GM12892 (cell line): Measurements from ENCODE around the gene HPN.

Experiments
- POLR2A ChIP-seq: IDR thresholded peaks from 2 replicates; pipeline ENCODE4 v1.6.1; 2011; ENCODE audit warnings: low read depth, low read length, control low read depth
- POLR2AphosphoS5 ChIP-seq: IDR thresholded peaks from 2 replicates; pipeline ENCODE4 v1.6.1; 2011; ENCODE audit warnings: low read depth, low read length, control low read depth
- TAF1 ChIP-seq: IDR thresholded peaks from 2 replicates; pipeline ENCODE4 v1.6.1; 2011; ENCODE audit warnings: low read depth, mild to moderate bottlenecking, control low read depth, low read length, borderline replicate concordance

GRCh38 chr19:35090506-35091214 is 49.1 kb downstream of the HPN start:
- TF ChIP-seq TAF1: no peak
- TF ChIP-seq POLR2A: no peak
- no peak for TF ChIP-seq POLR2AphosphoS5
